Bronchial epithelial cell (primary cell): Measurements from ENCODE around the gene UGGT2. TPM values are rescaled to one million over a fixed set of nuclear protein-coding genes. Genes with fewer than 3 reads are reported as not detected.
"Not testable (repeated sequence)": the region's sequence is repeated elsewhere in the genome, so short reads cannot be mapped to it uniquely, and the experiment has no call there.

Experiments
- DNase-seq: peaks from one replicate; pipeline ENCODE4 v3.0.0-alpha.2; 2010; ENCODE audit warnings: low read depth
- FAIRE-seq: peaks from 2 replicates; lab custom pipeline; 2011; peaks lifted over from hg19 to GRCh38; lab: Jason Lieb, UNC
- H3K27me3 ChIP-seq: 2 replicates; pipeline ENCODE4 v1.5.1; 2011; ENCODE audit warnings: low read length; ENCODE audit not compliant: control insufficient read depth, insufficient read depth
- H3K36me3 ChIP-seq: 2 replicates; pipeline ENCODE4 v1.5.1; 2011; ENCODE audit warnings: low read length; ENCODE audit not compliant: control insufficient read depth, insufficient read depth
- H3K4me3 ChIP-seq: 2 replicates; pipeline ENCODE4 v1.5.1; 2011; ENCODE audit warnings: mild to moderate bottlenecking, low read depth, low read length, control low read depth
- CTCF ChIP-seq: IDR thresholded peaks from 2 replicates; pipeline ENCODE4 v1.5.1; 2011; ENCODE audit warnings: mild to moderate bottlenecking, moderate library complexity, low read length, control low read depth, inconsistent platforms; ENCODE audit not compliant: insufficient read depth, severe bottlenecking
- total RNA-seq: library from RNA; depleted of rRNA; stranded (reverse); fragments of >200 nt; gene quantifications from 2 replicates; pipeline ENCODE4 v1.2.1, GENCODE V29; 2014

Gene UGGT2
- total RNA-seq, 1 donor from 2014 or later, result 25.3 TPM

- H3K4me3 ChIP-seq, result no peak overlapping the region
- TF ChIP-seq CTCF, result no peak
- no peaks in the 10 kb centered on the region for H3K27me3 ChIP-seq
- DNase-seq (peak; percentile 11), FAIRE-seq (no peak)
- H3K36me3 ChIP-seq, result no peaks in the 10 kb centered on the region
Observed at GRCh38 chr13:96003304-96003703, 49.9 kb downstream of the UGGT2 start.

GRCh38 chr13:96002322-96003131, 50.7 kb downstream of the UGGT2 start:
- FAIRE-seq (peak; percentile 58), DNase-seq (no peak)
- H3K27me3 ChIP-seq, result no peaks in the 10 kb centered on the region
- H3K4me3 ChIP-seq, result no peak overlapping the region
- no peaks in the 10 kb centered on the region for H3K36me3 ChIP-seq
- TF ChIP-seq CTCF, result no peak

GRCh38 chr13:96000069-96000468, 53.1 kb downstream of the UGGT2 start:
- TF ChIP-seq CTCF, result no peak
- FAIRE-seq (no peak), DNase-seq (no peak)
- no peak overlapping the region for H3K4me3 ChIP-seq
- H3K27me3 ChIP-seq, result no peaks in the 10 kb centered on the region
- no peaks in the 10 kb centered on the region for H3K36me3 ChIP-seq

- DNase-seq (no peak), FAIRE-seq (no peak)
- no peaks in the 10 kb centered on the region for H3K27me3 ChIP-seq
- no peak for TF ChIP-seq CTCF
- H3K36me3 ChIP-seq, result no peaks in the 10 kb centered on the region
- H3K4me3 ChIP-seq, result no peak overlapping the region
Observed at GRCh38 chr13:95987841-95988240, 65.4 kb downstream of the UGGT2 start.

GRCh38 chr13:95982144-95982543, 71.1 kb downstream of the UGGT2 start:
- no peak for TF ChIP-seq CTCF
- FAIRE-seq, result no peak
- H3K27me3 ChIP-seq, result no peaks in the 10 kb centered on the region
- DNase-seq, result peak; percentile 2
- no peak overlapping the region for H3K4me3 ChIP-seq
- no peaks in the 10 kb centered on the region for H3K36me3 ChIP-seq

- H3K4me3 ChIP-seq, FAIRE-seq, H3K27me3 ChIP-seq, H3K36me3 ChIP-seq, DNase-seq: not testable (repeated sequence)
Observed at GRCh38 chr13:95972651-95973050, 80.5 kb downstream of the UGGT2 start.
